ENCODE measurements around the gene KLHL29.

GRCh38 chr2:23460993-23461392, 76.0 kb downstream of the KLHL29 start:
- TF ChIP-seq CTCF (IDR thresholded peaks at IDR 0.05; ENCODE audit: borderline replicate concordance, extremely low read depth, low read length, poor library complexity, severe bottlenecking) (no peak), EZH2 (IDR thresholded peaks at IDR 0.05; ENCODE audit: borderline replicate concordance, low read depth, low read length, severe bottlenecking) (no peak)

Data from DND-41 (cell line).